GM12891 (cell line): ENCODE data around the gene FGGY.

ENCODE experiments used
- DNase-seq: peaks from one replicate; pipeline ENCODE4 v3.0.0; 2011; ENCODE audit warnings: low spot score; ENCODE audit not compliant: insufficient read length
- FAIRE-seq: peaks from 2 replicates; lab custom pipeline; 2011; peaks lifted over from hg19 to GRCh38; lab: Jason Lieb, UNC
- PAX5 ChIP-seq: IDR thresholded peaks from 2 replicates; pipeline ENCODE4 v1.6.1; 2011; ENCODE audit warnings: low read length, moderate library complexity, mild to moderate bottlenecking; ENCODE audit not compliant: insufficient read depth, severe bottlenecking
- POLR2A ChIP-seq: IDR thresholded peaks from 2 replicates; pipeline ENCODE4 v1.6.1; 2011; ENCODE audit warnings: low read depth, low read length, control low read depth
- POLR2AphosphoS5 ChIP-seq: IDR thresholded peaks from 2 replicates; pipeline ENCODE4 v1.6.1; 2011; ENCODE audit warnings: low read depth, low read length, control low read depth
- POU2F2 ChIP-seq: IDR thresholded peaks from 2 replicates; pipeline ENCODE4 v1.6.1; 2011; ENCODE audit warnings: low read depth, mild to moderate bottlenecking, control low read depth, low read length, moderate library complexity
- SPI1 ChIP-seq: IDR thresholded peaks from 2 replicates; pipeline ENCODE4 v1.6.1; 2011; ENCODE audit warnings: low read depth, low read length, control low read depth
- TAF1 ChIP-seq: IDR thresholded peaks from 2 replicates; pipeline ENCODE4 v1.6.1; 2011; ENCODE audit warnings: low read depth, low read length, control low read depth

FGGY gene

DNA sequence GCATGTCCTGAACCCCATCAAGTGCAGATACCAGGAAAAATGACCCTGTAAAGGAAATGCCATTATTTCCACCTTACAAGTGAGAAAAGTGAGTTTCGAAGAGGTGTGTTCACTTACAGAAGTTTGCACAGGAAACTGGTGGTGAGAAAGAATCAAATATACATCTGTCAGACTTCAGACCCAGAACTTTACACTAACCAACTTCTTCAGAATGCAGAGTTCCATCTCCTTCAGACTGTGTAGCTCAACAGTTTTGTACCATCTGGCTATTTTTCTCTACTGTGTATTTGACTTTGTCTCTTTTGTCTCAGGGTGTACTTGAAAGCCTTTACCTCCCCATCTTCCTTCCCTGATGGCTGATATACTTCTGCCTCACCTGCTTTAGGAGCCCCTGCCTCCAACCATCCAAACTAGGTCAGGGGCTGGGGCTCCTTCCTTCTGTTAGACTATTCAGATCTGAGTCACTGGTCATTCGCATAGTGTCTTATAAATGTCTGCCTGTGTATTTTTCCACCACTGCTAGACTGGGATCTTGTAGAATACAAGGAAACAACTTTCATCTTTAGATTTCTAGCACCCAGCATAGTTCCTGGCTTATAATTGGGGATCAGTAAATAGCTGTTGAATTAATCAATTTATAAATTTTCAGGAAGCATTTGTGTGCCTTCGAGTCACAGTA, 247.9 kb downstream of the FGGY start:
- FAIRE-seq (no peak), DNase-seq (no peak)
- no peak for TF ChIP-seq PAX5
- no peak for TF ChIP-seq TAF1
- no peak for TF ChIP-seq SPI1
- no peak for TF ChIP-seq POLR2AphosphoS5
- TF ChIP-seq POU2F2, result no peak
- TF ChIP-seq POLR2A, result no peak

DNA sequence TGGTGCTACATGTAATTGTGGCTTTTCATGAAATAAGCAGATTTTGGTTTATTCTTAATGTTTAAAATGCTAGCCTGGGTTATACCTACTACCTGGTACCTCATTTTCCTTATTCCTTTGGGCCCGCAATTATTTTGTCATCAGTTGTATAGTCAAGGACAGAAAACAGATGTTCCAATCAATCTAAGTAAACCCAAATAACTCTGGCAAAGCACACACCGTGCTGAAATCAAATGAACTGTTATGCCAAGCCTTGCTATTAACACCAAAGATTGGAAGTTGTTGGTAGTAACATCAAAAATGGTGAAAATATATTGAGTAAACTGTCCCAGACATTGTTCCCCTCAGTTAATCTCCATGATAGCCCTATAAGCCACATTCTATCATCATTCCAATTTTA, 248.9 kb downstream of the FGGY start:
- TF ChIP-seq POU2F2, result no peak
- no peak for TF ChIP-seq SPI1
- no peak for TF ChIP-seq TAF1
- TF ChIP-seq PAX5, result no peak
- TF ChIP-seq POLR2AphosphoS5, result no peak
- no peak for TF ChIP-seq POLR2A
- FAIRE-seq (no peak), DNase-seq (no peak)

DNA sequence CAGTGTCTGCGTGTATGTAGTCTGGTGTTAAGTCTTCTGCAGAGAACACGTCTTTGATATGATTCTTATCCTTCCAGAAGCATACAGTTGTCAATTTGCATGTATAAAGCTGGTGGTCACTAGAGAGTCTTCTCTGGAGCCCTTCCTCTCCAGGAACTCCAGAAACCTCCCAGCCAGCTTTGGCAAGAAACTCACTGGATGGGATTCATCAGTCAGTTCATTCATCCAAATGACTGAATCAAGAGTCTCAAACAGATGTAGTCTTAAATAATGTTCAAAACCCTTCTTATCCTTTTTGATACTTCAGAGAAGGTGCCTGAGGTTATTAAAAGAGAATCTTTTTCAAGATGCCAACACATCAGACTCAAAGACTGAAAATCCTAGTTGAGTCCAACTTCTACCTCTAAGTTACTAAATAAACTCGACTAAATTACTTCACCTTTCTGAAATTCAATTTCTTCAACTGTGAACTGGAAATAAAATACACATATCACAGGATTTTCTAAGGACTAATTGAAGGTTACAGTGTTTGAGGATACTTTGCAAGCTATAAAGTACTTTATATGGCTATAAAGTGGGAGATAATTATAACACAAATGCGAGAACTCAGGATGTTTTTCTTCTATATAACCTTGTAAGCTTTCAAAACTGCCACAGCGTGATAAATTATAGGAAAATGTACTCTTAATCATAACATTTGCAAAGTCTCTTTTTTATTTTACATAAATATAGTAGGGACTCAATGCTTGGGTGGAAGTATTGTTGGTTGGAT, 252.4 kb downstream of the FGGY start:
- no peak for DNase-seq
- no peak for FAIRE-seq
- TF ChIP-seq TAF1 (no peak), POLR2A (no peak), SPI1 (no peak), POLR2AphosphoS5 (no peak), PAX5 (no peak)

DNA sequence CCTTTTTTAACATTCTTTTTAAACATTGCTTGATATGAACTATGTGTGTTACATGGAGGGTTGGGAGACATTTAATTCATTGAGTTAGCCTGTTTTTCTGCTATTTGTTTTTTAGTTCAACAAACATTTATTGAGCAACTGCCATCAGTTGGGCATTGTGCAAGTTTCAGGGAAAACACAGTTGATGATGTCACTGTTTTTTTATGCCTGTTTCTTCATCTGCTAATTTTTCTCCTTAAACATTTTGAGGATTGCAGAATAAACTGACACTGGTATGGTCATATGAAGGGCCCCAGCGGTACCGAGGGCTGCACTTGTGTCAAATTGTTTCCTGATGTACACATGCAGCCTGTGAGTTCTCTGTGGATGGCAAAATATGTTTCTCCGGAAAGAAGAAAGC, 253.0 kb downstream of the FGGY start:
- DNase-seq (no peak), FAIRE-seq (no peak)
- TF ChIP-seq TAF1 (no peak), POLR2A (no peak), SPI1 (no peak), POU2F2 (no peak), POLR2AphosphoS5 (no peak), PAX5 (no peak)

DNA sequence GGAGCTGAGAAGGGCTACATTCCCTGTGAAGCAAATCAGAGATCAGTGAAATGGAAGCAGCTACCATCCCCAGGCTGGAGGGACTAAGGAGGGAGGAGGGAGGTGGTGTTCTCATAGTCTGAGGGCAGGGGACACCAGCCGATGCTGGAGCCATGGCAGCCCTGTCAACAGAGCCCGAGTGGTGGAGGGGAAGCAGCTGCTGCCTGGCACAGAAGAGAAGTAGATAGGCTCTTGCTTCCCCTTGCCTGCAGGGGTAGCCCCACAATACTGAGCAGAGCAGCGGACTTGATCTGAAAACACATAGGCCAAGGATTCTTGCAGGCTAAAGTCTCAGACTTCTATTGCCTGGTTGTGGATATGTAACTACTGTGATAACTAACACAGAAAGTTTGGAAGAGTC, 255.1 kb downstream of the FGGY start:
- FAIRE-seq, result no peak
- no peak for DNase-seq
- no peak for TF ChIP-seq POU2F2
- no peak for TF ChIP-seq POLR2A
- no peak for TF ChIP-seq PAX5
- no peak for TF ChIP-seq POLR2AphosphoS5
- no peak for TF ChIP-seq TAF1
- no peak for TF ChIP-seq SPI1

DNA sequence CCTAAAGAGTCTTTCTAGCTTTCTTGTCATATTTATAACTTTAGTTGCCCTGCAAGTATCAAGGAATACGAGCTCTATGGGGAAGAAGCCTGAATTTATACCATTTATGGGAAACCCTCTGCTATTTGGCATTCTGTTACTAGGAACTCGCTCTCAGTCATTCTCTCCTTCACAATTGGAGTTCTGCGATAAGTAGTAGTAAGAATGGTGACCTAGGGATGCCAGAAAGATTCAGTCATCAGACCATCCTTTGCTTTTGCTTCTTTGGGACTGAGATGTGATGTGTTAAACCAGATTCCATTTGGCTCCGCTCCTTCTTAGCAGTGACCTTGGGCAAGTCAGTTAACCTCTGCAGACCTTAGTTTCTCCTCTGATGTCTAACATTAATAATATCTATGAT, 256.5 kb downstream of the FGGY start:
- no peak for FAIRE-seq
- no peak for TF ChIP-seq POLR2AphosphoS5
- TF ChIP-seq SPI1, result no peak
- TF ChIP-seq PAX5, result no peak
- TF ChIP-seq POU2F2, result no peak
- no peak for TF ChIP-seq POLR2A
- TF ChIP-seq TAF1, result no peak
- DNase-seq, result no peak

DNA sequence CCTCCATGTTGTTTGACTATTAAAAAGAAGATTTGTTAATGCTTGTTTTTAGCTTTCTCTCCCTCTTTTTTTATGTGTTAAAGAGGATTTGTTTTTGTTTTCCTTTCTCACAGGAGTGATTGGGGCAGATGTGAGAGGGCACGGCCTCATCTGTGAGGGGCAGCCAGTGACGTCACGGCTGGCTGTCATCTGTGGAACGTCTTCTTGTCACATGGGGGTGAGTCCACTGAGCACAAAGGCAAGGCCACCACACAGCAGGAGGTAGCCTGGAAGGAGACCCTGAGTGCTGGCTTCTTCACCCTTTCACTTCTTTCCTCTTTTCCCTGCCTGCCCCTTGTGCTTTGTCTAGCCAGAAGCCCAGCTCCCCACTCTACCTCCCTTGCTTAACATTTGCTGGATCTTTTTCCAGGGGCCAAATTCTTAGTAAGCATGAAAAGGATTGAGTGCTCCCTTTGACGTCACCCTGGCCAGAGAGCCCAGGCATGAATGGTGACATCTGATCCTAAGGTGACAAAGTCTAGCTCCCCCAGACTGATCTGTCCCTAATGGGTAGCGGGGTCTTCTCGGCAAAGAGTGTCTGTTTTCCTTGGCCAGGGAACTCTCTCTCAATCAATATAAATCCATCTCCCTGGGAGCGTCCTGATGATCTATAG, 257.2 kb downstream of the FGGY start:
- FAIRE-seq (no peak), DNase-seq (no peak)

DNA sequence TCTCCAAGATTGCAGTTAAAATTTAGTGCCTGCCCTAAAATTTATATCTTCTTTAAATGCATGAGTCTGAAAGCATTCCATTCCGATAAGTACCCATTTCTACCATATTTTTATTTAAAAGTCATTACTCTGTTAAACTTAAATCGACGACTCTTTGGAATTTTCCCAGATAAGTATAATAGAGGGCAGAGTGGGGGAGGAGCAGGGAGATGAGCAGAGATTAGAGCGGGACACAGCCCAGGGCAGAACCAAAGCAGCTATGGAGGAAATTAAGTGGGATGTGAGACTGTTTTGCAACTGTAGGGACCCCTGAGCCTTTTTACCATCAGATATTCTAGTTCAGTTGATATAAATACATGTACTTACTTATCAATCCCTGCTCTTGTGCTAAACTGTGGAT, 257.9 kb downstream of the FGGY start:
- no peak for FAIRE-seq
- no peak for TF ChIP-seq PAX5
- no peak for TF ChIP-seq SPI1
- TF ChIP-seq TAF1, result no peak
- no peak for TF ChIP-seq POLR2A
- no peak for TF ChIP-seq POU2F2
- no peak for TF ChIP-seq POLR2AphosphoS5

More for the DNA sequence above, 257.2 kb downstream of the FGGY start:
- TF ChIP-seq TAF1, result no peak
- TF ChIP-seq PAX5, result no peak
- TF ChIP-seq POU2F2, result no peak
- TF ChIP-seq POLR2AphosphoS5, result no peak
- TF ChIP-seq SPI1, result no peak
- no peak for TF ChIP-seq POLR2A

DNA sequence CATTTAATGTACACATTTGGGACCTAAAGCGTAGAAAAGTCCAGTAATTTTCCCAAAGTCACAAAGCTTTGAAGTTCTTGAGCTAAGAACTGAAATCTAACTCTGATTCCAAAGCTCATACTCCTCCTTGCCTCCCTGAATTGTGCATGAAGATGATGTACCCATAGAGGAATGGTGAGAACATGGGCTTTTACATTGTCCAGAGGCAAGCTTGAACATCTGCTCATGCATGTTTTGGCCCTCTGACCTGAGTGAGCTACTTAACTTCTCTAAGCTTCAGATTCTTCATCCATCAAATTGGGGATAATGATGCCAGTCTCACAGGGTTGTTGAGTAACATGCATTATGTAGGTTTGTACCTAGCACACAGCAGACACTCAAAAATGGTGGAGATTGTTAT, 259.5 kb downstream of the FGGY start:
- TF ChIP-seq SPI1, result no peak
- TF ChIP-seq TAF1, result no peak
- TF ChIP-seq POU2F2, result no peak
- no peak for TF ChIP-seq PAX5
- TF ChIP-seq POLR2AphosphoS5, result no peak
- FAIRE-seq (no peak), DNase-seq (no peak)

More for the DNA sequence above, 257.9 kb downstream of the FGGY start:
- DNase-seq, result no peak

DNA sequence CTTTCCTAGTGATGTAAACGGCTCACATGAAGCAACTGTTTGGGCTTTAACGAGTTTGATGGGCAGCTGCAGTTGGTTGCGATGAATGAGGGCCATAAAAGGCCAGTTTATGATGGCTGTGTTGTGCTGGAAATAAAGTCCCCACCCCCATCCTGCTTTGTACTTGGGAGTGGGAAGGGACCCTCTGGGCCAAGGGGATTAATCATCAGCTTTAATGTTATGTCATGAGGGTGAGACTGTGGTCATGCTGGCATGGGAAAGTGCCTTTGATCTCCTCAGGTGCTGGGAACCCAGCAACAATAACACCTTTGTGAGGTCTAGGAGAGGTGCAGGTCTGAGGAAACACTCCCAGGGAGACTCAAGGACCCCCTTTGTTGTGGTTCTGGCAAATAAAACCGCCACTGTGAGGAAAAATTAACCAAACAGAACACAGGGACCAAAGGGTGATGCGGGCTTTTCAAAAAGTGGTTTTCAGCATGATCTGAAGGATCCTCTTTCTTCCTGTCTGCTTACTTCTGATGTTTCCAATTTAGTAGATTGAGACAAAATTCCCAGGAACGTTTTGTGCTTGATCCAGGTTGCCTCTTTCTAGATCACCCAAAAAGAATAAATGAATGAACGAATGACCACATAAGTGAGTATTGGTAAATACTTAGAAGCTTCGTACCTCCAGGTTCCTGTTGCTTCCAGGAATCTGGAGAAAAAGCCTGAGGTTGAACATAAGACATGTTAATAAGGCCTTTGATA, 260.1 kb downstream of the FGGY start:
- no peak for FAIRE-seq
- DNase-seq, result no peak
- no peak for TF ChIP-seq POLR2A
- no peak for TF ChIP-seq PAX5
- no peak for TF ChIP-seq POU2F2
- TF ChIP-seq TAF1, result no peak
- no peak for TF ChIP-seq SPI1
- TF ChIP-seq POLR2AphosphoS5, result no peak
